HL-60 (cell line): ENCODE data around the gene ZAP70.

ENCODE experiments used
- GABPA ChIP-seq: IDR thresholded peaks from 2 replicates; pipeline ENCODE4 v1.6.1; 2012; ENCODE audit warnings: low read depth
- POLR2AphosphoS5 ChIP-seq: IDR thresholded peaks from 2 replicates; pipeline ENCODE4 v1.6.1; 2012; ENCODE audit warnings: low read depth
- SPI1 ChIP-seq: IDR thresholded peaks from 2 replicates; pipeline ENCODE4 v1.6.1; 2012; ENCODE audit warnings: low read depth, mild to moderate bottlenecking, borderline replicate concordance
- TF ChIP-seq, protein P1 (sequence below): IDR thresholded peaks from one replicate; pipeline ENCODE4 v1.5.1; 2011; ENCODE audit warnings: low read length, control low read depth, inconsistent platforms; ENCODE audit not compliant: insufficient read depth
- TF ChIP-seq, protein P2 (sequence below): IDR thresholded peaks from 2 replicates; pipeline ENCODE4 v1.6.1; 2012; ENCODE audit warnings: low read depth; ENCODE audit not compliant: insufficient replicate concordance

DNA sequence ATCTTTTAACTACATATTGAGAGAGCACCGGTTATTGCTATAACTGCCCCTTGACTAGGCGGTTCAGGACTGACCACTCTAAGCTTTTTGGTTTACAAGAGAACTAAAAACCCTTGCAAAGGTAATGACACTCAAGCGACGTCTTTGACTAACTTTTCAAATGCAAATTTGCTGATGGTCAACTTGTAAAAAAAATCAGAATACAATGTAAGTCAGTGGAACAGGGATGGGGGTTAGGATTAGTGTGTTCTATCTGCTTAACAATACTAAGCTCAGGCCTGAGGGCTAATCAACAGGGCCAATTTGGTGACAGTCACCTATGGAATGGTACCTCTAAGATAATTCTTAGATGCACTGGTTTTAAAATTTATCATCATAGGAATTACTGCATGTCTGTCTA lies 57.1 kb downstream of the ZAP70 start:
- TF ChIP-seq, protein P1, sequence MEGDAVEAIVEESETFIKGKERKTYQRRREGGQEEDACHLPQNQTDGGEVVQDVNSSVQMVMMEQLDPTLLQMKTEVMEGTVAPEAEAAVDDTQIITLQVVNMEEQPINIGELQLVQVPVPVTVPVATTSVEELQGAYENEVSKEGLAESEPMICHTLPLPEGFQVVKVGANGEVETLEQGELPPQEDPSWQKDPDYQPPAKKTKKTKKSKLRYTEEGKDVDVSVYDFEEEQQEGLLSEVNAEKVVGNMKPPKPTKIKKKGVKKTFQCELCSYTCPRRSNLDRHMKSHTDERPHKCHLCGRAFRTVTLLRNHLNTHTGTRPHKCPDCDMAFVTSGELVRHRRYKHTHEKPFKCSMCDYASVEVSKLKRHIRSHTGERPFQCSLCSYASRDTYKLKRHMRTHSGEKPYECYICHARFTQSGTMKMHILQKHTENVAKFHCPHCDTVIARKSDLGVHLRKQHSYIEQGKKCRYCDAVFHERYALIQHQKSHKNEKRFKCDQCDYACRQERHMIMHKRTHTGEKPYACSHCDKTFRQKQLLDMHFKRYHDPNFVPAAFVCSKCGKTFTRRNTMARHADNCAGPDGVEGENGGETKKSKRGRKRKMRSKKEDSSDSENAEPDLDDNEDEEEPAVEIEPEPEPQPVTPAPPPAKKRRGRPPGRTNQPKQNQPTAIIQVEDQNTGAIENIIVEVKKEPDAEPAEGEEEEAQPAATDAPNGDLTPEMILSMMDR, result no peak
- TF ChIP-seq, protein P2, sequence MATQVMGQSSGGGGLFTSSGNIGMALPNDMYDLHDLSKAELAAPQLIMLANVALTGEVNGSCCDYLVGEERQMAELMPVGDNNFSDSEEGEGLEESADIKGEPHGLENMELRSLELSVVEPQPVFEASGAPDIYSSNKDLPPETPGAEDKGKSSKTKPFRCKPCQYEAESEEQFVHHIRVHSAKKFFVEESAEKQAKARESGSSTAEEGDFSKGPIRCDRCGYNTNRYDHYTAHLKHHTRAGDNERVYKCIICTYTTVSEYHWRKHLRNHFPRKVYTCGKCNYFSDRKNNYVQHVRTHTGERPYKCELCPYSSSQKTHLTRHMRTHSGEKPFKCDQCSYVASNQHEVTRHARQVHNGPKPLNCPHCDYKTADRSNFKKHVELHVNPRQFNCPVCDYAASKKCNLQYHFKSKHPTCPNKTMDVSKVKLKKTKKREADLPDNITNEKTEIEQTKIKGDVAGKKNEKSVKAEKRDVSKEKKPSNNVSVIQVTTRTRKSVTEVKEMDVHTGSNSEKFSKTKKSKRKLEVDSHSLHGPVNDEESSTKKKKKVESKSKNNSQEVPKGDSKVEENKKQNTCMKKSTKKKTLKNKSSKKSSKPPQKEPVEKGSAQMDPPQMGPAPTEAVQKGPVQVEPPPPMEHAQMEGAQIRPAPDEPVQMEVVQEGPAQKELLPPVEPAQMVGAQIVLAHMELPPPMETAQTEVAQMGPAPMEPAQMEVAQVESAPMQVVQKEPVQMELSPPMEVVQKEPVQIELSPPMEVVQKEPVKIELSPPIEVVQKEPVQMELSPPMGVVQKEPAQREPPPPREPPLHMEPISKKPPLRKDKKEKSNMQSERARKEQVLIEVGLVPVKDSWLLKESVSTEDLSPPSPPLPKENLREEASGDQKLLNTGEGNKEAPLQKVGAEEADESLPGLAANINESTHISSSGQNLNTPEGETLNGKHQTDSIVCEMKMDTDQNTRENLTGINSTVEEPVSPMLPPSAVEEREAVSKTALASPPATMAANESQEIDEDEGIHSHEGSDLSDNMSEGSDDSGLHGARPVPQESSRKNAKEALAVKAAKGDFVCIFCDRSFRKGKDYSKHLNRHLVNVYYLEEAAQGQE, result no peak
- TF ChIP-seq POLR2AphosphoS5 (no peak), GABPA (no peak), SPI1 (no peak)
